ENCODE measurements around the gene STMP1. TPM values are rescaled to one million over a fixed set of nuclear protein-coding genes. Genes with fewer than 3 reads are reported as not detected.

Gene STMP1
- total RNA-seq, result 5.2 and 9.6 TPM in 2 replicates

GRCh38 chr7:135662373-135663114 is at the start of gene STMP1:
TSS of gene STMP1 (plus strand) at chr7:135662514.

Other genes starting within 250 kb of the STMP1 start
- 4.2 and 14.3 TPM in 2 replicates for gene CNOT4, start 152.4 kb upstream of the STMP1 start, total RNA-seq
- gene NUP205, start 104.6 kb upstream of the STMP1 start, total RNA-seq, result 36.8 and 58.2 TPM in 2 replicates
- gene SLC13A4, start 65.7 kb downstream of the STMP1 start, total RNA-seq, result not detected in 2 replicates
- 0.06 and 0.16 TPM in 2 replicates for gene FAM180A, start 86.3 kb downstream of the STMP1 start, total RNA-seq